Middle frontal gyrus (tissue), 1 donor: ENCODE data around the gene ERN2.

Experiments
- DNase-seq: peaks from one replicate; pipeline ENCODE4 v3.0.0-alpha.2; 2015; ENCODE audit warnings: low spot score; ENCODE audit errors: extremely low spot score

The ERN2 gene

DNA sequence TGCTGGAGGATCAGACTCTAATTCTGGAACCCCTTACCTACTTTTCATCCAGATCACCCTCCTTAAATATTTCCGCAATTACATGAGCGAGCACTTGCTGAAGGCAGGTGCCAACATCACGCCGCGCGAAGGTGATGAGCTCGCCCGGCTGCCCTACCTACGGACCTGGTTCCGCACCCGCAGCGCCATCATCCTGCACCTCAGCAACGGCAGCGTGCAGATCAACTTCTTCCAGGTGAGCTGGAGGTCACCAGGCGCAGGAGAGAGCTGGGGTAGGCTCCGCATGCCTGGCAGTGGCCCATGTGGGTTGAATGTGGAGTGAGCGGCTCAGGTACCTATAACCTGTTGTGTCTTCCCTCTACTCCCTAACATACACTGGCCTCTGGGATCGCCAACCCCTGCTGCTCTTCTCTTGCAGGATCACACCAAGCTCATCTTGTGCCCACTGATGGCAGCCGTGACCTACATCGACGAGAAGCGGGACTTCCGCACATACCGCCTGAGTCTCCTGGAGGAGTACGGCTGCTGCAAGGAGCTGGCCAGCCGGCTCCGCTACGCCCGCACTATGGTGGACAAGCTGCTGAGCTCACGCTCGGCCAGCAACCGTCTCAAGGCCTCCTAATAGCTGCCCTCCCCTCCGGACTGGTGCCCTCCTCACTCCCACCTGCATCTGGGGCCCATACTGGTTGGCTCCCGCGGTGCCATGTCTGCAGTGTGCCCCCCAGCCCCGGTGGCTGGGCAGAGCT lies 23.4 kb downstream of the ERN2 start:
- DNase-seq: no peak

DNA sequence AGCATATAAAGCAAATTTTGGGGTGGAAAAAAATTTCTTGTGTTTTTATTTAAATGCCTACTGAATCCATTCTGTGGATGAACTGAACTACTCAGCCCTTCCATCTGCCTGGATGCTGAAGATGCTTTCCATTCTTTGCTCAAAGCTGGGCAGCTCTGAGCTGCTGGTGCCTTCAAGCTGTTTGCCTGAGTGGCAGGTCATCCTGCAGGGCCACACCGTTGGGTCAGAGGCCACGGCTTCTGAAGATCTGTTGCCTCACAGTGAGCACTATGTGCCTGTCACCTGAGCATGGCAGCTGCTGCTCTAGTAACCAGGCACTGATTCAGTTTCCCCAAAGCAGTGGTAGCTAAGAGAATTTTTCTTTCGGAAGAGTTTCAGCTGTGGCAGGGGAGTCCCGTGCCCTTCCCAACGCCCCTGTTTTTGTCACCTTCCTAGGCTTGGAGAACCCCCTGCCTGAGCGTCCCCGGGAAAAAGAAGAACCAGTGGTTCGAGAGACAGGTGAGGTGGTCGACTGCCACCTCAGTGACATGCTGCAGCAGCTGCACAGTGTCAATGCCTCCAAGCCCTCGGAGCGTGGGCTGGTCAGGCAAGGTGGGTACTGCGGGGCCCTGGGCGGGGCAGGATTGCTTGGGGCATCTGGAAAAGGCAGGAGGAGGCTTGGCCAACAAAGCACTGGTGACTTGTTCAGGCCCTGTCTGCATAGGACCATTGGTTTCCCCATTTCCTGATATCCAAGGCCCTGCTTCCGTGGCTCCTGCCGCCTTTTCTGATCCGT lies 25.8 kb downstream of the ERN2 start:
- DNase-seq: no peak

DNA sequence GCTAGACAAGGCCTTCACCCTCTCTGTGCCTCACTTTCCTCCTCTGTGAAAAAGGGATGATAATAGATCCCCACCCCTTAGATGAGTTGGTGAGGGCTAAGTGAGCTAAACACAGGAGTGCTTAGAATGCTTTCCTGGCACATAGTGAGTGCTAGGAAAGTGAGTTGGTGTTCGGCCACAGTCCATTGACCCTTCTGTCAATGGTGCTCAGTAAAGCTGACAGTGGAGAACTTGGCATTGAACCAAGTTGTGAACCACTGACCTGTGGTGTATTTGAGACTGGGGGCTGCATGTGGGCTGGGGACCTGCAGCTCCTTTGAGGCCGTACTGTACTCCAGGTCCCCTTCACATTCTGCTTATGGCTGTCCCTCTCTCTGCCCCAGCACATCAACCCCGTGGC lies 29.5 kb downstream of the ERN2 start:
- DNase-seq: no peak

DNA sequence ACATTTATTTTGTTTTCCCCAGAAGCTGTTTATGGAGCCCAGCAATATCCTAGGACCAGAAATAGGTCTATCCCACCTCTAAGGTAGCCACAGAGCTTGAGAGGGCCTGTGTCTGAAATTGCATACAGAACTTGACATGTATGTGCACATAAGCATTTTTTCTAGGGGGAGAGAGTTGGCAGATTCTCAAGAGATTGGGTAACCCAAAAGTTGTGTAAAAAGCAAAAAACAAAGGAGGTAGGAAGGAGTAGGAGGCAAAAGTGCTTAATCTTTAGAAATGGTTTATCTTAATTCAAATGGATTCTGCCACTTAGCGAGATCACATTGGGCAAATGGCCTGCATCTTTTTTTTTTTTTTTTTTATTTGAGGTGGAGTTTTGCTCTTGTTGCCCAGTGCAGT lies 30.8 kb downstream of the ERN2 start:
- no peak for DNase-seq

DNA sequence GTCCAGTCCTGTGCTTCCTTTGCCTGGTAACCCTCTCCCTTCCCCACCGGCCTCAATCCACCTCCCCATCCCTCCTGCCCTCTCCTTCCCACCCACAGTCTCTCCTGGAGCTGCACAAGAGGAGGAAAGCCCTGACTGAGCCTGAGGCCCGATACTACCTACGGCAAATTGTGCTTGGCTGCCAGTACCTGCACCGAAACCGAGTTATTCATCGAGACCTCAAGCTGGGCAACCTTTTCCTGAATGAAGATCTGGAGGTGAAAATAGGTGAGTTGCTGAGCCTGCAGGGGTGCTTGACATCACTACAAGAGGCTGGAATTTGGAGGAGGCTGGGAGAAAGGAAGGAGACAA lies 33.1 kb downstream of the ERN2 start:
- no peak for DNase-seq

DNA sequence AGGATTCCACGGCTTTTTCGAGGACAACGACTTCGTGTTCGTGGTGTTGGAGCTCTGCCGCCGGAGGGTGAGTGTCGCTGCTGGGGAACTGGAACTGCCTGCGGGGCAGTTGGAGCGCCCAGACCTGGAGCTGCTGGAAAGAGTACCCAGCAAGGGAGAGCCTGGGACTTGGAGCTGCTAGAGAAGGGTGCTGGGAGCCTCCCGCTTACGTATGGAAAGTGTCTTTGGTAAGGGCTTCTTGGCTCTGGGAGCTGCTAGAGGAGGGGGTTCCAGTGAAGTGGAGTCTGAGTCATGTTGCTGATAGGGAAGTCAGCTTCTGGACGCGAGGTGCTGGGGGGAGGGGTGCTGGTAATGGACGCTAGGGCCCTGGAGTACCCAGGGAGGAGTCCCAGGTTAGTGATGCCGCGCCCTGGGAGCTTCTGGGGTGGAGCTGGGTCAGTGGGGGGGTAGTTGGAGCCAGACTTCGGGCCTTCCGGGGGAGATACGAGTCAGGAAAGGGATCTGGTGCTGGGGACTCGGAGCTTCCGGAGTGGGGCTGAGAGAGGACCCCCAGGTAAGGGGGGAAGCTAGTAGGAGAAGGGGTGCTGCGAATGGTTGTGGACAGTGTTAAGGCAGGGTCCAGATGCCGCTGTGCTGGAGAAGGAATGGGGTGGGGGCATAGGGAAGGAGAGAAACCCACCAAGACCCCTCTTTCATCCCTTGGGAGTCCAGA lies 33.6 kb downstream of the ERN2 start:
- no peak for DNase-seq

DNA sequence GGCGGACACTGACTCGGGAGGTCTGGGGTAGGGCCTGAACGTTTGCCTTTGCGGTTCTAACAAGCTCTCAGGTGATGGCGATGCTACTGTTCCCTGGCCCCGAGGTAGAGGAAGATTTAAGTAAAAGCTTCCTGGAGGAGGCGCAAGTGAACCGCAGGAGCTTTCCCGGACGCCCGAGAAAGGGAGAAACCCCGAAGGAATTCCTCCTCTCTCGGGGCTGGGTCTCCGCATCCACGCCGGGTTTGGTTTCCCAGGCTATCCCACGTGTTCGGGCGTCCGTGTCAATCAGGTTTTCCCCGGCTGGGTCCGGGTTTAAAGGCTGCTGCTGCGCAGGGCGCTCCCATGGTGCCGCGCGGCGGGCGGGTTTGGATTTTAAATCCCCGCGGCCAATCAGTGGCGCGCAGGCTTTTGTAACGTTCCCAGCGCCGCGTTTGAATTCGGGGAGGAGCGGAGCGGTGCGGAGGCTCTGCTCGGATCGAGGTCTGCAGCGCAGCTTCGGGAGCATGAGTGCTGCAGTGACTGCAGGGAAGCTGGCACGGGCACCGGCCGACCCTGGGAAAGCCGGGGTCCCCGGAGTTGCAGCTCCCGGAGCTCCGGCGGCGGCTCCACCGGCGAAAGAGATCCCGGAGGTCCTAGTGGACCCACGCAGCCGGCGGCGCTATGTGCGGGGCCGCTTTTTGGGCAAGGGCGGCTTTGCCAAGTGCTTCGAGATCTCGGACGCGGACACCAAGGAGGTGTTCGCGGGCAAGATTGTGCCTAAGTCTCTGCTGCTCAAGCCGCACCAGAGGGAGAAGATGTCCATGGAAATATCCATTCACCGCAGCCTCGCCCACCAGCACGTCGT lies 34.4 kb downstream of the ERN2 start, which contains the start of gene PLK1:
TSS of gene PLK1 (plus strand) at position 460 of the 844 bp plus-strand sequence. CDS start at position 504, 44 bp downstream.
- peak; percentile 29 for DNase-seq

DNA sequence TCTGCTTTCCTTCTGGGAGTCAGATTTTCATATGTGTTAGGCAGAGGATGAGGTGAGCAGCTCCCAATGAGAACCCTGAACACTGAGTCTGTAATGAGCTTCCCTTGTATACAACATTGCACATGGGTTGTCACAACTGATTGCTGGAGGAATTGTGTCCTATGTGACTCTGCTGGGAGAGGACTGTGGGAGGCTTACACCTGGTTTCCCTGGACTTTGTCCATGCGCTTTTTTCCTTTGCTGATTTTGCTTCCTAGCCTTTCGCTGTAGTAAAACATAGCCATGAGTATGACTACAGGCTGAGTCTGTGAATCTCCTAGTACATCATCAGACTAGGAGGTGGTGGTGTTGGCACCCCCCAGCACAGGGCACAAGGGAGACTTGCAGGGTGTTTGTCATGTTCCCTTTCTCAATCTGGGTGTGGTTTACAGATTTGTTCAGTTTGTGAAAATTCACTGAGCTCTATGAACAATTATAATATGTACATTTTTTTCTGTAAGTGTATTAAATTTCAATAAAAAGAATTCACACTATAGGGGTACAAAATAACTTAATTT lies 36.0 kb downstream of the ERN2 start:
- DNase-seq: no peak

DNA sequence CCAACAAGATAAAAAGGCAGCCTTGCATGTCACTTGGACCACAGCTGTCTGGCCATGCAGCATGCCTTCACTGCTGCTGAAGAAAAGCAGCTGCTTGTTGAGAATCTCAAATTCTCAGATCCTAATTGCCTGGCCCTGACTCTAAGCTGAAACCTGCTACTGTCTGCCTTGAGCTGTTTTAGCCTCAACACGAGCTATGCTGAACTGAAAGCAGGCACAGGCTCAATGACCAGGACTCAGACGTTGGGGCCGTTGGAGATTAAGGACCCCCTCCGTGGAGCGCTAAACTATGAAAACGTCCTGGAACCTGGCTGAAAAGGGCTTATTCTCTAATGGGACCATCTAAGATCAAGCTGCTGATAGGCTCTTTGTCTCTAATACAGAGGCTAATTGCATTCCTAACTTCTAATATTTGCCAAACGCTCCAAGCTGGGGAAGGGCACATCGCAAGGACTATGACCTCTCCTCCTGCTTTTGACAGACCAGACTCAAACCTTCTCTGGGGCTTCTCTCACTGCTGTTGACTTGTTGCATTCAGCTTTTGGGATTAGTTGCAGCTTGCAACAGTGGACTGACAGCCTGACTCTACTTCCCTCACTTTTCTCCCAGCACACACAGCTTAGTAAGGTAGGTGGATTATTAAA lies 38.9 kb downstream of the ERN2 start:
- no peak for DNase-seq

DNA sequence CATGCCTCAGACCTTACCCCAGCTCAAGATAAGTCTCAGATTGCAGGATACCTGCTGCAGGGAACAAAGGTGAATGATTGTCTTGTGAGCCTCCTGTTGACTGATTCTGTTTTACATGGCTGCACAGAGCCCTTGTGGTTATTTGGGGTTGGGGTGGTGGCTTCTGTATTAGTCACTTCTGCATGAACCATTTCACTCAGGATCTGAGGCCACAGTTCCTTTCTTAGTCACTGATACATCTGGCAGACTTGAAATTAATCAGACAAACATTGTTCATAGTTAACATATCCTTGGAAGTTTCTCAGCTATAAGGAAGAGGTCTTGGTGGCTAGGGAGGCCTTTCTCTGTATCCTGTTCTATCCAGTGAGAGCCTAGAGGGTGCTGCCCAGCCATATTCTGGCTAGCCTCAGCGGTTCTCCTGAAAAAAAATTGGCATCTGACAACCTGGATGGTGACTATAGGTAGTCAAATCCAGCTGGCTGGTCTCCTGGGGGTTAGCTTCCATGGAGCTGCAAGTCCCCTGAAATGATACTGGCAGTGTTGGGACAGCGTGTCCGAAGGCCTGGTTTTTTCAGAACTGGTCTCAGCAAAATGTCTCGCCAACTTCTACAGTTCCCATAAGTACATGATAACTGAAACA lies 42.8 kb downstream of the ERN2 start:
- DNase-seq: no peak

DNA sequence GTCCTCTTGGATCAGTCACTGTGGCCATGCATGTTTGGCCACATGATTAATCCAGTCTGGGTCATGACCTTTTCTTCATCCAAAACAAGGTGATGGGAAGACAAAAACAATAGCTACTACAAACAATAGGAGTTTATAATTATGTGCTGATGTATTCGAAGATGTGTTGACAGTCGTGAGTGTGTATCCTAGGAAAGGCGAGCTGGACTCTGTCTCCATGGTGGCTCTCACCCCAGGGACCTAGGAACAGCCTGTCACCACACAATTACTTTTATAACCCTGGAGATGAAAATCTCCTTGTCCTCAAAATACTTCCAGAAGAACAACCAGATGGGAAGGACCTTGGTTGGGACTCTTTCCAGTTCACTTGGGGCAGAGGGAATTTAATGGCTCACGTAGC lies 44.1 kb downstream of the ERN2 start:
- no peak for DNase-seq

DNA sequence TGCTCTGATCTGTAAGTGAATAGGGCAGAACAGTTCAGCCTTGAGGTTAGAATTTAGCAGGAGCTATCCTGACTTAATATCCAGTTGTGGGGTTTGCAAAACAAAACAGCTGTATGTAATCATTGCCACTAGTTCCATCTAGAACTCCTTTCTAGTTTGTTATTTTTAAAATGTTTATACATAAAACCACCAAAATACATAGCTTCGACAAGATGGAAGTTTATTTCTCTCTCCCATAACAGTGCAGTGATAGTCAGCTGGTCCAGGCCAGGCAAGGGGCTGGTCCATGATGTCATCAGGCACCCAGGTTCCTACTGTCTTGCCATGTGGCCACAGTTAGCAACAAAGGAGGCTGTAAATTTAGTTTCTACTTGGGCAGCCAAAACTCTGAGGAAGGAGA lies 44.8 kb downstream of the ERN2 start:
- DNase-seq: no peak

DNA sequence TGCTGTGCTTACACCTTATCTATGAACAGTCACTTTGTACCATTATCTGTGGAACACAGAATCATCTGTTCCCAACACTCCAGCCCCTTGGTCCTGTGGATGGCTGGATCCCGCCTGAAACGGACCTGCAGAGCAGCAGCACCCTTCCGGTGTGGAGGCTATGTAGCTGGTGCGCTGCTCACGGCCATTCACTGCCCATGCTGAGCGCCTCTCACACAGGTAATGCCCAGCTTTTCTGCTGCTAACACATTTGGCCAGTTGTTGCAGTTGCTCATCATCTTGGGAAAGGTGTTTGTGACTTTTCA lies 45.7 kb downstream of the ERN2 start:
- no peak for DNase-seq

DNA sequence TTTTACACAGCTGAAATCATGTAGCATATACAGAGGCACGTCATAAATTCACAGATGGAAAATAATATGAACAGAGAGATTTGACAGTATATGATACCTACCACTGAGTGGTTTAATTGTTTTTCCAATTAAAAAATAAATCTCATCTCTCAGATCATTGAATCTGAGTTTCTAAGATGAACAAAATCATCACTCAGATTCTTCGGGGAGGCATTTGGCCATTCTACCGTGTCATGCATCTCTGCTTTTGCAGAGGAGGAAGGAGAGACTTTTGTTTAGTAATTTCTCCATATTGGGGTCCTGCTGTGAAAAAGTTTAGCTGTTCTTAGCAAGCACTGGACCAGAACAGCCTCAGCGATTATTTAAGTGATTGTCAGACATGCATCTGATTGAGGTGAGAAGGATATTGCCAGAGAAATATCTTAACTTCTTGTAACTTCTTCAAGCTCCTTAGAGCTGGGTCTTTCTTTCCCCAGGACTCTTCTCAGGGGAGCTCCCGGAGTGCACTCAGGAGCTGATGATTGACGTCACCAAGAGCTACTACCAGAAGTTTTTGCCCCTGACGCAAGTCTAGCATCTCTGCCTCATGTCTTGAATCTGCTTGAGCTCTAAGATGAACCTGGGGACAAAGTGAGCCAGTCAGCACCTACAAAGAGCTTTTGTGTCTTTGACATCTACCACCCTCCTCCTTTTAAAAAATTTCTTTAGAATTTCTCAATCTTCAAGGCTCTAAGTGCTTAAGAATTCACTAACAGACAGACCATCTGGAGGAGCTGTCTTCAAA lies 46.3 kb downstream of the ERN2 start:
- DNase-seq: no peak

DNA sequence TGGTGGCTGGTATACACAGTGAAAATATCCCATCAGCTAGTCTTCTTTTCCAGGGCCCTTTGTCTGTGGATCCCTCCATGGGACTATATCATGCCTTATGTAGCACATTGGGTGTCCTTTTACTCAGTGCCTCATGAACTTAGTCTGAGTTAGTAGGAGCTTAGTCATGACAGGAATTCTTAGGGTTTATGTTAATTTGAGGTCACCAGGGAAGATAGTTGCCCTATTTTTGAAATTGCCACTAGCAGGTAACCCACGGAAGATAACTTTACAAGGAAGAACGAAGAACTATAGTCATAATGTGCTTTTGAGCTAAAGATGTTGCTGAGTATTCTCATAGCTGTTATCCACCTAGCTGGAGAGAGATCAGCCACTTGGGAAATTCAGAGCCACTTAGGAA lies 49.1 kb downstream of the ERN2 start:
- no peak for DNase-seq

DNA sequence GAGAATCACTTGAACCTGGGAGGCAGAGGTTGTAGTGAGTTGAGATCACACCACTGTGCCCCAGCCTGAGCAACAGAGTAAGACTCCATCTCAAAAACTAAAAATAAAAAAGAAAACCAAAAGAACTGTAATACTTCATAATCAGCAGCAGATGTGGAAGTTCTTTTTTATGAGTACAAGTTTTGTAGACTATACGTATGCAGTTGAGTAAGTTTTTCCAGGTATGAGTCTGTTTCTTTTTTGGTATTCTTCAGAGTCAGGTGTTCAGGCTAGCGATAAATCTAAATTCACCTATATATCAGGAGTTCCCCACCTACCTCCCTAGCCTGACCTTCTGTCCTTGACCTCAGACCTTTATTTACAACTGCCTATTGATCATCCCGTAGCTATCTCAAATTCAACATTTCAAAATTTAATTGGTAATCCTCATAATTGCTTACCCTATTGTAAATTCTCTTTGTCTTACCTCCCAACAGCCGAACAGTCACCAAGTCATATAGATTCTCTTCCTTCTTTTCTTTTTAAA lies 61.0 kb downstream of the ERN2 start:
- DNase-seq: no peak

DNA sequence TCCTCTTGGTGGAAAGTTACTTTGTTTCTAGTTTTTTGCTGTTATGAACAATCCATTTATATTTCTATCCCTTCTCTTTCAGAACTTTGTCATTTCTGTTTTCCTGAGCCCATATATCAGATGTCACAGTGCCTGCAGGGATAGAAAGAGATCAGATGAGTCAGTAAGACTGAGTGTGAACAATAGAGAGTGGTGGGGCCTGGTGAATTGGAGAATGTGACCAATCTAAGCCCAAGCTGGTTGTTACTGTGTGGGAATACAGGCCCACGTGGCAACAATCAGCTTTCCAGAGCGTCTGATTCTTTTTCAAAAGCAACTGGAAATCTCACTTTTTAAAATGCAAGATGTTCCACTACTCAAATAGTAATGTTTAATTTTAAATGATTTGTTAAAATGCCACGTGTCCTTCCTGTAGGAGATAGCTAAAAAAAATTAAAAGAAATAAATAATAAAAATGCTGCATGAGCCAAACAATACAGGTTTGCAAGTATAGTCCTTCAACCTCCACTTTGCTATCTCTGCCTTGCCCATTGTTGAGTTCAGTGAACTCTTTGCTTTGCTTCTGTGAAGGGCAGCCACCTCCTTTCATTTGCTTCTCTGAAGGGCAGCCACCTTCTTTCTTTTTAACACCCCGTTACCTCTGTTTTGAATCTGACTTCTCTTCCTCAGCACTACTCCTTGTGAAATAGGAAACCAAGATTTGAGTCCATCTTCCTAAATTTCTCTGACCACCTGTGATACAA lies 62.2 kb downstream of the ERN2 start:
- DNase-seq: no peak

DNA sequence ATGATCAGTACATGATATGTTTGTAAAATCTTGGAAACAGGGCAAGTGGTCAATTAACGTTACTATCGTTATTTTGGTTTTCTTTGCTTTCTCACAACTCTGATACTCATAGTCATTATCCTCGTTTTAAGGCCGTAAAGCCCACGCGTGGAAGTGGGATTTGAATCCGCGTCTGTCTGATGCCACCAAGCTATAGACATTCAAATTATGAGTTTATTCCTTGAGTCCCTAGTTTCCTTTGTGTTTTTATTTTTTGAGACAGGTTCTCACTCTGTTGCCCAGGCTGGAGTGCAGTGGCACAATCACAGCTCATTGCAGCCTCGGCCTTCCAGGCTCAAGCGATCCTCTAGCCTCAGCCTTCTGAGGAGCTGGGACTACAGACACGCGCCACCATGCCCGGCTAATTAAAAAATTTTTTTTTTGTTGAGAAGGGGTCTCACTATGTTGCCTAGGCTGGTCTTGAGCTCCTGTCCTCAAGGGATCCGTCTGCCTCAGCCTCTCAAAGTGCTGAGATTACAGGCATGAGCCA lies 70.7 kb downstream of the ERN2 start:
- DNase-seq: no peak
